Immature natural killer cell (primary cell): ENCODE measurements around the gene ZHX3. TPM values are rescaled to one million over a fixed set of nuclear protein-coding genes. Genes with fewer than 3 reads are reported as not detected.

Experiments
- DNase-seq, 3 donors: peaks; one replicate each; pipeline ENCODE4 v3.0.0; 2022; ENCODE audit warnings: mixed read lengths in 1 of 3
- H3K27ac Mint-ChIP-seq, 6 donors: one replicate each; pipeline ENCODE4 v1.8.0; 2020; ENCODE audit warnings: mixed read lengths in 6 of 6, mild to moderate bottlenecking in 5 of 6, inconsistent platforms in 4 of 6, moderate library complexity in 3 of 6
- H3K27me3 Mint-ChIP-seq, 3 donors: one replicate each; pipeline ENCODE4 v1.8.0; 2020 to 2021; ENCODE audit warnings: low read depth in 3 of 3, mild to moderate bottlenecking in 3 of 3, mixed read lengths in 3 of 3, moderate library complexity in 3 of 3, inconsistent platforms in 1 of 3
- H3K36me3 Mint-ChIP-seq, 3 donors: one replicate each; pipeline ENCODE4 v1.8.0; 2020; ENCODE audit warnings: mixed read lengths in 3 of 3, inconsistent platforms in 2 of 3, mild to moderate bottlenecking in 2 of 3
- H3K4me1 Mint-ChIP-seq, 2 donors: one replicate each; pipeline ENCODE4 v1.8.0; 2020; ENCODE audit warnings: inconsistent platforms in 2 of 2, mild to moderate bottlenecking in 2 of 2, mixed read lengths in 2 of 2, moderate library complexity in 1 of 2
- H3K4me3 Mint-ChIP-seq, 5 donors: one replicate each; pipeline ENCODE4 v1.8.0; 2020; ENCODE audit warnings: mild to moderate bottlenecking in 5 of 5, mixed read lengths in 5 of 5, inconsistent platforms in 3 of 5, moderate library complexity in 3 of 5
- H3K9me3 Mint-ChIP-seq, 6 donors: one replicate each; pipeline ENCODE4 v1.8.0; 2020; ENCODE audit warnings: mild to moderate bottlenecking in 6 of 6, mixed read lengths in 6 of 6, inconsistent platforms in 4 of 6, moderate library complexity in 3 of 6
- polyA plus RNA-seq, 3 donors: library from polyadenylated mRNA; unstranded; fragments of 300-500 nt; fragmentation: Illumina TruSeq; gene quantifications; one replicate each; pipeline ENCODE4 v1.2.3, GENCODE V29; 2021

ZHX3 gene, protein sequence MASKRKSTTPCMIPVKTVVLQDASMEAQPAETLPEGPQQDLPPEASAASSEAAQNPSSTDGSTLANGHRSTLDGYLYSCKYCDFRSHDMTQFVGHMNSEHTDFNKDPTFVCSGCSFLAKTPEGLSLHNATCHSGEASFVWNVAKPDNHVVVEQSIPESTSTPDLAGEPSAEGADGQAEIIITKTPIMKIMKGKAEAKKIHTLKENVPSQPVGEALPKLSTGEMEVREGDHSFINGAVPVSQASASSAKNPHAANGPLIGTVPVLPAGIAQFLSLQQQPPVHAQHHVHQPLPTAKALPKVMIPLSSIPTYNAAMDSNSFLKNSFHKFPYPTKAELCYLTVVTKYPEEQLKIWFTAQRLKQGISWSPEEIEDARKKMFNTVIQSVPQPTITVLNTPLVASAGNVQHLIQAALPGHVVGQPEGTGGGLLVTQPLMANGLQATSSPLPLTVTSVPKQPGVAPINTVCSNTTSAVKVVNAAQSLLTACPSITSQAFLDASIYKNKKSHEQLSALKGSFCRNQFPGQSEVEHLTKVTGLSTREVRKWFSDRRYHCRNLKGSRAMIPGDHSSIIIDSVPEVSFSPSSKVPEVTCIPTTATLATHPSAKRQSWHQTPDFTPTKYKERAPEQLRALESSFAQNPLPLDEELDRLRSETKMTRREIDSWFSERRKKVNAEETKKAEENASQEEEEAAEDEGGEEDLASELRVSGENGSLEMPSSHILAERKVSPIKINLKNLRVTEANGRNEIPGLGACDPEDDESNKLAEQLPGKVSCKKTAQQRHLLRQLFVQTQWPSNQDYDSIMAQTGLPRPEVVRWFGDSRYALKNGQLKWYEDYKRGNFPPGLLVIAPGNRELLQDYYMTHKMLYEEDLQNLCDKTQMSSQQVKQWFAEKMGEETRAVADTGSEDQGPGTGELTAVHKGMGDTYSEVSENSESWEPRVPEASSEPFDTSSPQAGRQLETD
- polyA plus RNA-seq = 1 to 10 TPM; 2.1 to 3.9 (median 3.3) TPM

DNA sequence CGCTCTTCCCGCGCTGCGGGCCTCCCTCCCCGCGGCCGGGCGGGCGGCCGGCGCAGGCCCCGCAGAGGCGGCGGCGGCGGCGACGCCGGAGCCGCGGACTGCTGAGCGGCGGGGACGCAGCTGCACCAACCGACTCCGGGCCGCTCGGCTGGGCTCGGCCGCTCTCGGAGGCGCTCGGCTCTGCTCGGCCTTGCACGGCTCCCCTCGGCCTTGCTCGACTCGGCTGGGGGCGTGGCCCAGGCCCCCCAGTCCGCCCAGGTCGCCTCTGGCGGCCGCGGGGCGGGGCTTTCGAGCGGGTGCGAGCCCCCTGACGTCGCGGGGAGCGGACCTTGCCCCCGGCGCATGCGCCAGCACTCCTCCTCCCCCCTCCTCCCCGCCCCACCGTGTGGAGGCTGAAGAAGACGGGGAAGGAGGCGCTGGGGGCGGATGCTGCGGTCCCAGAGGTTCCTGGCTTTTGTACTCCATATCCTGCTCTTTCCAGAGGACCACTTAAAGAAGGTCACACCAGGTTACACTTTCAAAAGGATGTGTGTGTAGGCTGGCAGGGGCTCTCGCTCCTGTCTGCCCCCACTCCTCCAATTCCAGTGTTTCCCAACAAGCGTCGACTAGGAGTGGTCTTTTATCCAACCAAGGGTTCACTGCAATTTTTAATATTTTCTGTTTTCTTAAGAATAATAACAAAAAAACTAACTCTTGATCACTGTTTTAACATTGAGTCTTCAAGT lies at the start of gene ZHX3:
TSS of gene ZHX3 (minus strand) at position 186 of the 725 bp plus-strand sequence. CDS start 112,815 bp downstream, outside the sequence.
- no peaks in the 10 kb centered on the region for H3K9me3 Mint-ChIP-seq

DNA sequence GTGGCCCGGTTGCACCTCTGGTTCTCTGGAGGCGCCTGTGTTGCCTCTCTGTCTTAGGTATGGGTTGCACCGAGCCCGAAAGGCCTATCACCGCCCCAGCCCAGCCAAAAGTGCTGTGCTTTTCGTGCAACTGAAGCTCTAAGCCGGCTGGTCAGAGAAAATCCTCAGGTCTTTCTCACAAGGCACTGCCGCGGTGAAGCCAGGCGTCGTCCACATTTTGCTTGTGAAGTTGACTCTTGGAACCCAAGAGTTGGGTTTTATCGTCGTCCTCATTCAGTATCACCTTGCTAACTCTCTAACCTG lies 49.8 kb upstream of the ZHX3 start:
- Mint-ChIP-seq H3K4me3 (peak overlapping the region in 1 of 5 donors; percentile 21), H3K27me3 (peaks cover 7 to 18% (median 17%) of the 10 kb centered on the region in 3 donors), H3K36me3 (no peaks in the 10 kb centered on the region), H3K9me3 (peaks cover 0 to 1% (median 0%) of the 10 kb centered on the region in 6 donors), H3K27ac (no peak overlapping the region), H3K4me1 (peaks cover 0 to 5% of the 10 kb centered on the region in 2 donors)
- no peak for DNase-seq

More for the DNA sequence above, at the start of gene ZHX3:
- DNase-seq = peak; percentile 97 to 98 (median 98)
- Mint-ChIP-seq H3K27ac (peak within 1 kb of the TSS; percentile 62 to 90 (median 74)), H3K36me3 (no peaks in the 10 kb centered on the region), H3K4me1 (peaks cover 15 to 17% of the 10 kb centered on the region in 2 donors), H3K27me3 (peaks cover 0 to 5% (median 0%) of the 10 kb centered on the region in 3 donors), H3K4me3 (peak within 1 kb of the TSS; percentile 86 to 91 (median 86))

DNA sequence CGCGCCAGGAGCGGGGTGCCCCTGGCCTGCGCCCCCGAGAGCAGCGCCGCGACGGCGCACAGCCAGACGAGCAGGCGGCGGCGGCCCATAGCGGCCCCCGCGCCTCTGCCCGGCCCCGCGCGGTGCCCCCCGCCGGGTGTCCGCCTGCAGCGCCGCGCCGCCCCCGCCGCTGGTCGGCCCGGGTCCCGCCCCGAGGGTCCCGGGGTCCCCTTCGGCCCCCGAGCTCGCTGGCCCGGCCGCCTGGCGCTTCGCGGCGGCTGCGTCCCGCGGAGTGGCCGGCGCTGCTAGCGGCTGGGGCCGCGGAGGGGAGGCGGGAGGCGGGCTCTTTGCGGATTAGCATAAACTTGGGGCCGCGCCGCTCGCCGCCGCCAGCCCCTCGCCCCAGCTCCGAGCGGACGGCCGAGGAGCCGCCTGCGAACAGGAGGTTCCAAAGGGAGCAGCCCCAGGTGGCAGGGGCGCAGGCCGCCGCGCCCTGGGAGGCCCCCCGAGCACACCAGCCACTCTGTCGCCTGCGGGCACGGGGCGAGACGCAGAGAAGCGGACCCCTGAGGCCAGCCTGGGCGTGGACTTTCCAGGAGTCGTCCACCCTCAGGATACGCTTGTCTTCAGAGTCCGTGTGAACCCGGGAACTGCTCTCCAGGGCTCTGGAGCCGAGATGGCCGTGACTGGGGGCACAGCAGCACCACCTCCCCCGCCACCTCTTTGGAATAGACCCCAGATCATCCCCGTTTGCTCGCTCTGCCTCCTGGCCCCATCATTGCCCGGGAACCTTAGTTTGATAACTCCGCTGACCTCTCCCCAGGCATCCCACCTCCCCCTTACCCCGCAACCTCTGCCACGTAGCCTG lies 49.2 kb upstream of the ZHX3 start, which contains the start of gene EMILIN3:
TSS of gene EMILIN3 (minus strand) at position 273 of the 847 bp plus-strand sequence. CDS start at position 89, 184 bp downstream.
- peaks cover 7 to 18% (median 17%) of the 10 kb centered on the region in 3 donors for H3K27me3 Mint-ChIP-seq
- H3K9me3 Mint-ChIP-seq = peaks cover 0 to 1% (median 0%) of the 10 kb centered on the region in 6 donors
- no peaks in the 10 kb centered on the region for H3K36me3 Mint-ChIP-seq
- H3K27ac Mint-ChIP-seq = no peak within 1 kb of the TSS
- peaks cover 0 to 5% of the 10 kb centered on the region in 2 donors for H3K4me1 Mint-ChIP-seq
- no peak for DNase-seq
- peak within 1 kb of the TSS in 2 of 5 donors; percentile 21 to 33 for H3K4me3 Mint-ChIP-seq

DNA sequence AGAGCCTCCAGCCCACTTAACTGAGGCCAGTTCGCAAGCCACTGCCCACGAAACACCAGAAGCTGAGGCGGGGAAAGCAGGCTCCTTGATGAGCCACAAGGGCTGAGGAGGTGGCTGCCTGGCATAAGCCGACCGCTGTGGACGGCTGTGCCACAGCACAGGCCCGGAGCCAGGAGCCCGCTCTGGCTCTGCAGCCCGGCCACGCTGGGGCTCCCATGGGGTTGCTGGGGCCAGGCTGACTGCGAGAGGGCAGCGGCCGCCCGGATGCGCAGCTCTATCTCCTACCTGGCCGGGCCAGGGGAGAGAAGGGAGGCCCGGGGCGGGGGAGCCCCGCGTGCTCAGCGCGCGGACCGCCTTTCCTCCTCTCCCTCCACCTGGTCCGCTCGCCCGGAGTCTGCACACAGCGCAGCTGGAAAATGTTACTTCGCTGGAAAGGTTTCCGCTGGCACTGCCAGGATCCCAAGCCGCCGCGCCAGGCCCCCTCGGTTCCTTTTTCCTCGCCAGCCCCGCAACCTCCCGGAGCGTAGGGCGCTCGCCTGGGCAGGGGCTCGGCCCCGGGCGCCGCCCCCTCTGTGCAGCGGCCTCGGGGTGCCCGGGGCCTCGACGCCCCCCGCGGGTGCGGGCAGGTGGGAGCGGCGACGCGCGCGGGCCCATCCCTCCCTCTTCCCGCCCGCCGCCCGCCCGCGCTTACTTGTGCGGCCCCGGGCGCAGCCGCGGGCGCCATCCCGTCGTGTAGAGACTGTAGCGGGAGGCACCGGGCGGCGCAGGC lies 48.4 kb upstream of the ZHX3 start:
- Mint-ChIP-seq H3K4me3 (peak overlapping the region in 1 of 5 donors; percentile 33), H3K4me1 (peaks cover 0 to 5% of the 10 kb centered on the region in 2 donors), H3K9me3 (no peaks in the 10 kb centered on the region), H3K27ac (no peak overlapping the region), H3K27me3 (peaks cover 6 to 16% (median 15%) of the 10 kb centered on the region in 3 donors), H3K36me3 (no peaks in the 10 kb centered on the region)
- DNase-seq = no peak

DNA sequence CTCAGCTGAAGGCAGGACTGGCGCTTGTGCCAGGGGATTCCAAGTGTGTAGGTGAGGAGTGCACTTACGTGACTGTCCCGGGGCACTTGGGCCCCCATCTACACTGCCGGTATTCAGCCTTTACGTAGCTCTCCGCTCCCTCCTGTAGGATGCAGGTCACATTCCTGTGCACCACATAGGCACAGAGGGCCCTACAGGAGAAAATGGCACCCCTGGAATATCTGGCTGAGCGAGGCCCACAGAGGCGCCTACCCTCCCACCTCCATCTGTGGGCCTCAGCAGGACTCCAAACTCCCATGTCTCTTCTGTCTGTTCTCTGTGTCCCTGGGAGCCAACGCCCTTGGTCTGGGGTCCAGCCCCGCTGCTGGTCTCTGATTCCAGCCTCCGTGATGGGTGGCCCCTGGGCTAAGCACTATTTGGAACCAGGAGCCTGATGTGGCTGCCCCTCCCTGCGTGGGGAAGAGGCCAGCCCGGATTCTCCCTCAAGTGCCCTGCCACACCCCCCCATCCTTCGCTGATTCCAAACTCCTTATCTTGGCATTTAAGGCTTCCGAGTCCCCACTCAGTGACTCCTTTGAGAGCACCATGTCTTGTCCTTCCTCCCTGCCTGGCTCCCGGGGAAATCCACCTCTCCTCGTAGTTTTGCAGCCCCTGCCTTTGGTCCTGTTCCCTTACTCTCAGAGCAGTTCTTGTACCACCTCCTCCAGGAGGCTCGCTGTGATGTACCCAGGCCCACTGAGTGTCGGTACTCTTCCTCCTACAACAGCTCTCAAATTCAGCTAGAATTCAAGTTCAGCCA lies 47.6 kb upstream of the ZHX3 start:
- H3K27me3 Mint-ChIP-seq = peaks cover 6 to 16% (median 15%) of the 10 kb centered on the region in 3 donors
- DNase-seq = no peak
- peak overlapping the region in 1 of 5 donors; percentile 33 for H3K4me3 Mint-ChIP-seq
- no peaks in the 10 kb centered on the region for H3K36me3 Mint-ChIP-seq
- H3K4me1 Mint-ChIP-seq = peaks cover 0 to 5% of the 10 kb centered on the region in 2 donors
- no peaks in the 10 kb centered on the region for H3K9me3 Mint-ChIP-seq
- peak overlapping the region in 1 of 6 donors; percentile 7 for H3K27ac Mint-ChIP-seq

DNA sequence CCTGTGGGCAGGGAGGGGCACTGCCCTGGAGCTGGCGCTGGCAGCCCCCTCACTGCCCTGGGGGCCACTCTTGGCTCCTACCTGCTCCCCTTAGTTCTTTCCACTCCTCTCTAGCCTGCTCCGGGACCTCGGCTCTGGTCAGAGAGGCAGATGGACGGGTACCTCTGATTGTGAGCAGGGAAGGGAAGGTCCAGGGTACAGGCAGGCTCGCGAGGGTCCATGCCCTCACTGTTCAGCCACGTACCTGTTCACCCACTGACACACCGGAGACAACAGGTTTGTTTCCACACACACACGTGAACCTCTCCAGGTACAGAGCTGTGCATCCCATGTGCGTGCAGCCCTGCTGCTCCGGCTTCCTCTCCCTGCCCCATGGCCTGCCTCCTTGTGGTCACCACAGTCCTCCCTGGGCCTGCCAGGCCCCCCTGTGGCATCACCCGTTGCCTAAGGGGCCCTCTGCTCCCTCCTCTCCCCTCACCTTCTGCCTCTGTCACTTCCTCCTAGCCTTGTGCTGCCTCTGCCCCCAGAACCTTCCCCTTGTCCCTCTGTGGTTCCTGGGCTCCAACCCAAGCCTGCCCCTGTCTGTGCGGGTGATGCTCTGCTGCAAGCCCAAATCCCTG lies 46.8 kb upstream of the ZHX3 start:
- DNase-seq = no peak
- Mint-ChIP-seq H3K4me1 (peaks cover 0 to 5% of the 10 kb centered on the region in 2 donors), H3K9me3 (no peaks in the 10 kb centered on the region), H3K27me3 (peaks cover 6 to 16% (median 15%) of the 10 kb centered on the region in 3 donors), H3K27ac (no peak overlapping the region), H3K4me3 (no peak overlapping the region), H3K36me3 (no peaks in the 10 kb centered on the region)

DNA sequence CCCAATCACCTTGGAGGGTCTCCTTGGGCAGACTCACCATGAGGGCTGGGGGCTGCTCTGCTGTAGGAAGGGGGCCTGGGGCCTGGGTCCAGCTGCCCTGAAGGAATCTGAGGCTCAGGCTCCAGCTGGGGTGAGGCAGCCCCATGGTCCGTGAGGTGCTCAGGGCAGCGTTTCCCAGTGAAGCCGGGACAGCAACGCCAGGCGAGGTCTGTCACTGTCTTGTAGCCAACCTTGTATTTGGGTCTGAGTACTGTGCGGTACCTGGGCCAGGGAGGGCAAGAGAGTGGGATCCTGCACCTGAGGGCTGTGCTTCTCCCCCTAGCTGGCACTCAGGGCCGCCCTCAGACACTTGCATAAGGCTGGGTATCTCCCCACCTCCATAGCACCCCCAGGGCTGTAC lies 46.1 kb upstream of the ZHX3 start:
- Mint-ChIP-seq H3K4me3 (no peak overlapping the region), H3K27me3 (peaks cover 6 to 13% (median 12%) of the 10 kb centered on the region in 3 donors), H3K9me3 (no peaks in the 10 kb centered on the region), H3K36me3 (no peaks in the 10 kb centered on the region), H3K4me1 (peaks cover 0 to 5% of the 10 kb centered on the region in 2 donors), H3K27ac (no peak overlapping the region)
- DNase-seq = no peak

DNA sequence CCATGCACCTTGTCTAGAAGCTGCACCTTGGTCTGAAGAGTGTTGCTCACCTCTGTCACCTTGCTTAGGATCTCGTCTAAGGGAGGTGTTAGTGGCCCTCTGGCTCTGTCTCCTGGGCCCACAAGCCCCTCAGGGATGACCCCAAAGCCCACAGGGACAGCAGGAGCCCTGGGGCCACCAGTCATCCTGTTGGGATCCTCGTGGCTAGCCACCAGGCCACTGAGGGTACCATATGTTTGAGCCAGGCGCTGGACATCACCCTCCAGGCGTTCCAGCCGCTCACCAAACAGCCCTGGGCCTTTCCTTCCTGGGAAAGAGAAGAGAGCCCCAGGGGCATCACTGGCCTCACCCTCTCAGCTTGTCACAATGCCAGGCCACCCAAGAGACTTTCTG lies 45.2 kb upstream of the ZHX3 start:
- Mint-ChIP-seq H3K27ac (no peak overlapping the region), H3K4me1 (peaks cover 0 to 5% of the 10 kb centered on the region in 2 donors), H3K27me3 (peaks cover 6 to 11% (median 7%) of the 10 kb centered on the region in 3 donors), H3K4me3 (no peak overlapping the region), H3K36me3 (no peaks in the 10 kb centered on the region), H3K9me3 (no peaks in the 10 kb centered on the region)
- no peak for DNase-seq

DNA sequence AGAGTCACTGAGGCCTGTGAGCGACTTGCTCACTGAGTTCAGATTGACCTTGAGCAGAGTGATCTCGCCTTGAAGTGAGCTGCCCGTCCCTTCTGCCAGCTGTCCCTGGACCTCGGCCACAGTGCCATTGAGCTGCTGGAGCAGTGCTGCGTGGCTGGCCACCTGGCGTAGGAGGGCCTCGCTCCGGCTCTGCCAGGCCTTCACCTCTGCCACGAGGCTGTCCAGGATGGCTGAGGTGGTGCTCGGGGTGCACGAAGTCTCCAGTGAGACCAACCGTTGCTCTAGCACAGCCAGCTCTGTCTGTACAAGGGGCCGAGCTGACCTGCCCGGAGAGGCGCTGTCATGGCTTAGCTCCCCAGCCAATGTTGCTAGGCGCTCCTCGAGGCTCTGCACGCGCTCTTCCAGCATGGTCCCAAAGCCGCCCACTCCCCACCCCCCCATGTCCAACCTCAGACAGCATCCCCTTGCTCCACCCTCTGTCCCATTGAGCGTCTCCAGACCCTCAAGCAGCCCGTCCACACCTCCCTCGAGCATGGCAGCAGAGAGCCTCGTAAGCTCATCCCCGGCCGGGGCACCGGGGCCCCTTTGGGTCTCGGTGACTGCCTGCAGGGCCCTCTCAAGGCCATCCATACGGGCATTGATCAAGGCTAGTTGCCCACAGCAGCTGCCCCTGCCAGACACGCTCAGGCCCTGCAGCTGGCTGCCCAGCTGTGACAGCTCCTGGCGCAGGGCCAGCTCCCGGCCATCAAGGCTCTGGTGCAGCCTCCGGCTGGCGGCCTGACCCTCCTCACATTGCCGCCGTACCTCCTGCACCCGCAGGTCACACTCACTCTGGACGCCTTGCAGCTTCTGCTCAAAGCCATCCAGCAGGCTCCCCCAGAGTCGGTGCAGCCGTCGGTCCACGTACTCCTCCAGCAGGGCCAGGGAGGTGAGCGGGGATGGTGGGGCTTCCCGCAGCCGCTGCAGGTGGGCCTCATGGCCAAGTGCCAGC lies 44.5 kb upstream of the ZHX3 start:
- H3K27ac Mint-ChIP-seq = no peak overlapping the region
- DNase-seq = no peak
- H3K9me3 Mint-ChIP-seq = no peaks in the 10 kb centered on the region
- H3K4me3 Mint-ChIP-seq = no peak overlapping the region
- no peaks in the 10 kb centered on the region for H3K4me1 Mint-ChIP-seq
- no peaks in the 10 kb centered on the region for H3K36me3 Mint-ChIP-seq
- H3K27me3 Mint-ChIP-seq = peaks cover 3 to 4% (median 4%) of the 10 kb centered on the region in 3 donors
